Glomerular visceral epithelial cell (primary cell): Measurements from ENCODE around the gene PMPCA.

Source experiments
- DNase-seq: peaks from one replicate; pipeline ENCODE4 v3.0.0-alpha.2; 2016; ENCODE audit errors: extremely low spot score

PMPCA gene

DNA sequence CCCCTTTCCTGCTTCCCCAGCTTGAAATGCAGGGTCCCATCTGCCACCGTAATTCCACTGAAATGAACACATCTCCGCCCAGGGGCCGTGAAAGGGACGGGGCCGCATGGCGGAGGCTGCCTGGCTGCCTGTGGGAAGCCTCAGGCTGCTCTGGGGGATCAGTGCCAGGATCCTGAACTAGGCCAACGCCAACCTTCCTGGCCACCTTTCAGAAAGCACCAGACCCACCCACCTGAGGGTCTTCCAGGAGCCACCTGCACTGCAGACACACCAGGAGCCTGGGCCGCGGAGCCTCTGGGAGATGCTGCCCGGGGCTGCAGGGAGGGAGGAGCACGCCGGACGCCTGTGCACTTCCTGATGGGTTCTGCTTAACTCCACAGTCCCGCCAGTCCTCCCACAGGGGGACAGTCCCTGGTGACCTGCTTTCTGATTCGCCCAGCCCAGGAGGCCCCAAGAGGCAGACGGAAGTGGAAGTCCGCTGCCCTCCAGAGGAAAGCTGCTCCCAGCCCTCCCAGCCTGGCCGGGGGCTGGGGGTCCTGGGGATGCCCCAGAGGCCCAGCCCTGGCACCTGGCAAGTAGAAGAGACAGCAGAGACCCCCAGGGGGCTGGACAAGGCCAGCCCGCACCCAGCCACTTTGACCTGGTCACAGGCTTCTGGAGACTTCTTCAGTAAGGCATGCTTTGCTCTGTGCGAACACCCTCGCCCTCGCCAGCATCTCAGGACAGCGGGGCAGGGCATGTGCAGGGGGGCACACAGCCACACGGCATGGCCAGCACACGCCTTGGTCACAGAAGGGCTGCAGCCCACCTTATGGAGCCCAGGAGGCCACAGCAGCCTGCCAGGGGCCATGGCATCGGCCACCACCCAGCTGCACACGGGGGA lies 36.9 kb upstream of the PMPCA start, which contains the start of gene CARD9:
Gene CARD9, minus strand, starts transcription at position 370 of the 883 bp plus-strand sequence. CDS start 1,591 bp downstream, outside the sequence.
- DNase-seq, result no peak

DNA sequence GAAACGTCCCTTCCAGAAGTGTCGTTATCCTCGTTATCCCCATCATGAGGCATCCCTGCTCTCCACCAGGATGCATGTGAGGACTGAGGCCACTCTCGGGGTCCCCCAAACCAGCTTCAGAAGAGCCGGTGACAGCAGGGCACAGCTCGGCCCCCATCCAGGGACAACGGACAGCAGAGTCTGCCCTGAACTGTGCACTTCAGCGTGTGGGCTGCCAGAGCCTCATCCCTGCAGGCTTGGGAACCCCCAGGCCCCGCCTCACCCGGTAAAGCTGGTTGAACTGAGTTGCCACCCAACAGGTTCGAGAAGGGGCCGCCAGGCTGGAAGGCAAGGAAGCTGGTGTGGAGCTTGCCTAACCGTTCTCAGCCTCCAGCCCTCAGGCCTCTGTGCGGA lies 36.3 kb upstream of the PMPCA start:
- DNase-seq, result no peak

DNA sequence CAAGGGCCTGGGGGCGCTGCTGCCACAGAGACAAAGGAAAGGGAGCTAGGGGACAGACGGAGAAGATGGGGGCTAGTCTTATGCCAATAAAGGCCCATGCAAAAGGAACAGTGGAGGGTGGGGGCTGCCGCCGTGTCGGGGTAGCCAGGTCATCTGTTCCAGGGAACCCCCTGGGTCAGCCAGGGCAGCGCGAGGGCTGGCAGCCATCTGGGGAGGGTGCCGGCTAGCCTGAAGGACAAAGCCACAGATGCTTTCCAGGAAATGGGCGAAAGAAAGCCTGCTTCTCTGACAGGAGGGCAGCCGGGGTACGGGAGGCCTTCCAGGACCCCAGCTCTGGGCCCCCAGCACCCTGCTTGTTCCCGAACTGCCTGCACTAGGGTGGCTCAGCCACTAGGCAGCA lies 35.4 kb upstream of the PMPCA start:
- no peak for DNase-seq

DNA sequence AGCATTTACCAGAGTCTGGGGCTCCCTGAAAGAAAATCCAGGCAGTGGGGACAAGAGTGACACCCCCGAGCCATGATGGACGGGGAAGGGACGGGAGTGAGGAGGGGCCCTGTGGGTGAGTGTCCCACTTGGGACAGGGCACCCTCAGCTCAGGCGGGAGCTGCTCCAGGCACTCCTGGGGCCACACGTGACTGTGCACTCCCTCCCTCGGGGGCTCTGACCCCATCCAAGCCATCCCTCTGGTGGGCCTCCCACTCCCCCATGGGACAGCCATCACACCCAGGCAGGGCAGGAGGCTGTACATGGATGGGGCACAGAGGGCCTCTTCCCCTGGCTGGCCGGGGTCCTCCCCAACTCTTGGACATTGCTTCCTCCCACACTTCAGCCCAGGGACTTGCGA lies 34.0 kb upstream of the PMPCA start:
- no peak for DNase-seq

DNA sequence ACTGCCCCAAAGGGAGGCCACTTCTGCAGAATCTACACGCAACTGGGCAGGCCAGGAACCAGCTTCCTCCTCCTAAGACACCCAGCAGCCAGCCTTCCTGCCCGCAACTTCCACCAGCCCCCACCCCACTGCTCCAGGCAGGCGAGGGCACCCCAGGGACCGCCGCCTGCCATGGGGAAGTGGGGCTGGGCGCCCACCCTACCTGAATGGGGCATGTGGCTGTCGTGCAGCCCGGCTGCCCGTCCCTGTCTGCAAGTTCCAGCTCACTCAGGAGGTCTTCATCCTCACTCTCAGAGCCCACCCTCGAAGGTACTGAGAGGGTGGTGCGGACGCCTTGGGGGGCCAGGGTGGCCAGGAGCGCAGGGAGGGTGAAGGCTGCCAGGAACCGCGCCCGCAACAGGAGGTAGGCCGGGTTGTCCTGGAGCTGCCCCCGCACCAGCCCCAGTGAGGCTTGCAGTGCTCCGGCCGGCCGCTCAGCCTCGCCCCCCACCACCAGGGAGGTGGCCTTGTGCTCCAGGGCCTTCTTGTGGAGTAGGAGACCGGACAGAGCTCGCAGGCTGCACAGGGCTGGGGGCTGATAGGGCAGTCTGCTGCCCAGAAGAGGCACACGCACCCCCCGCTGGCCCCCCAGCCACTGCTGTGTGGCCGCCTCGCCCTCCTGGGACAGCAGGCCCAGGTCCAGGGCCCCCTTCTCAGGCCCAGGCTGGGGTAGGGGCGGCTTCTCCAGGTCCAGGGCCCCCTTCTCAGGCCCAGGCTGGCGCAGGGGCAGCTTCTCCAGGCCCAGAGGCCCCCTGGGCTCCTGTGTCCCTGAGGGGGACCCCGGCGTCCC lies 32.9 kb upstream of the PMPCA start:
- DNase-seq, result no peak

DNA sequence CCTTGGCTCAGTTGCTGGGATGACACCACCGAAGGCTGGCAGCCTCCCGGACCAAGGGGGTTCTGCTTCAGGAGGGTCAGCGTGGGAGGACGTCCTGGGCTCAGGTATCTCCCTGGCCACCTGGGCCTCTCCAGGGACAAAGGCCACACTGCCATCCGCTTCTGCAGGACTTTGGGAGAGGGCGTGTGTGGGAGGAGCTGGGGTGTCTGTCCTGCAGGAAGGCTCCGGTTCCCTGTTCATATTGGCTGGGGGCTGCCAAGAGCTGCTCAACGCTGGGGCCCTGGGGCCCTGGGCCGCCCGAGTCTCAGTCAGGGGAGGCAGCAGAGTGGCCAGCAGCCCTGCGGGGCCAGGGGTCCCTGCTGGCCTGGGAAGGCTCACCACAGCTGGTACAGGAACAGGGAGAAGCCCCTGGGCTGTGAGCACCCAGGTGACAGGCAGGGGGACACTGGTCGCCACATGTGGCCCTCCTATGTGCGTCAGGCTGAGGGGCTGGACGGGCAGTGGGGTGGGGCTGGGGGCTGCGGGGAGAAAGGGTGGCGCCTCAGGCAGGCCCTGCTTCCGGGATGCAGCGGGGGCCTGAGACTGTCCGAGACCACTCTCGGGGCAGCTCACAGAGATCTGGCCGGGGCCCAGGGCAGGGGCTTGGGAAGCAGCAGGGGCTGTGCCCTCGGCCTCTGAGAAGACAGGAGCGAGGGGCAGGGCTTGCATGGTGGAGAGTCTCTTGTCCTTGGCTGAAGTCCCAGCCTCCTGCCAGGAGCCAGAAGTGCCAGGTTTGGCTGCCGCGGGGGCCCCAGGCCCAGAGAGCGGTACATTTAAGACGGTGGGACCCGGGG lies 32.1 kb upstream of the PMPCA start:
- no peak for DNase-seq

DNA sequence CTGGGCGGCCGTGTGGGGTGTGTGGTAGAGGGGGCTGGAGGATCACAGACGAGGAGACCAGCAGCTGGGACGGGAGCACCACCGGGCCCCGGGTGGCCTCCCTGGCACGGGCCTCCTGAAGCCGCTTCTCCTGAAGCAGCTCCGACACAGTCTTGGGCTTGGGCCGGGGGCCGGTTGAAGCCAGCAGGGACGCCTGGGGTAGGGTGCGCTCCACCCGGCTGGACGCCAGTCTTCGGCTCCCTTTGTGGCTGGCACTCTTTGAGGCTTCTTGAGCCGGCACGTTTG lies 31.5 kb upstream of the PMPCA start:
- DNase-seq, result no peak

DNA sequence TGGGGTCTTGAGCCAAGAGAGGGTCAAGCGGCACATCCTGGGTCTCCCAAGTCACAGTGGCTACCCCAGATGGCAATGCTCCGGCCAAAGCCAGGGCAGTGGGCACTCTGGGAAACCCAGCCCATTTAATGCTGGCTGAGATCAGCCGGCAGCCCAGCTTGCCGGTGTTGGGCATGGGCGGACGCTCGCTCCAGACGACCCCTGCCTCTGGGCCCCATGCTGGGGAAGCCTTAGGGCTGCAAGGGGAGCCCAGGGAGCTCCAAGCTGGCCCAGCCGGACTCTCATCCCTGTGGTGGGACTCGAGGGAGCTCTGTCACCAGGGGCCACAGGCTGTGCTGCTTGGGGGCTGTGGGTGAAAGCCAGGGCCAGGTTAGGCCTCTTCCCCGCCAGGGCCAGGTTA lies 31.1 kb upstream of the PMPCA start:
- DNase-seq, result no peak

DNA sequence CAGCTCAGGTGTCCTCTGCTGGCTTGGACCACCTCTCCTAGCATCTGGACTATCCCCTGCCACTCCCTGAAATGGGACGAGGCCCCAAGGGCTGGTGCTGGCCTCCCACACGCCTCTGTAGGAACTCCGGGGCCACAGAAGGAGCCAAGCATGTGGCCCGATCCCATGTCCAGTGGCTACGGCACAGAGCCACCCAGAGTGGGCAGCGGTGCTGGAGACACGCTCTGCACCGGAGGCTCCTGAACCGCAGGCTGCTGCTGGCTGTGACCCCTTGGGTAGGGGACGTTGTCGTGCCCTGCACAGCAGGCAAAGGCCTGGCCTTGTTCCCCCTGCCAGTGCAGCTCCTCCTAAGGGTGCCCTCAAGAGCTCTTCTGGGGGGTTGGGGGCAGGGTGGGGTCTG lies 30.6 kb upstream of the PMPCA start:
- no peak for DNase-seq

DNA sequence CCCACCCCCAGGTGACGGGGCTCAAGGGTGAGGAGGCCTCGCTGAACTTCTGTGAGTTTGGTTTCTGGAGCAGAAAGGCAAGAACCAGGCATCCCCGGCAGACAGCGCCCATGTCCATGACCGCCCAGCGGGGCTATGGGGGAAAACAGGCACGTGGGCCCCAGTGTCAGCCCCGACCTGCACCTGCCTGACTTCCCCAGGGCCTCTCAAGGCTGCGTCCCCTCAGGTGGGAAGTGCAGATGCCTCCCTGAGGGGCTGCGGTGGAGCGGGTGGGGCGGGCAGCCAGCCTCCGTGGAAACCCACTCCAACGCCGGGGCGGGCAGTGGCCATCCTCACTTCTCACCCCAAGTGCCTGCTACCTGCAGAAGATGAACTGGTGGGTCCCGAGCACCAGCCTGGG lies 30.1 kb upstream of the PMPCA start:
- DNase-seq, result no peak

DNA sequence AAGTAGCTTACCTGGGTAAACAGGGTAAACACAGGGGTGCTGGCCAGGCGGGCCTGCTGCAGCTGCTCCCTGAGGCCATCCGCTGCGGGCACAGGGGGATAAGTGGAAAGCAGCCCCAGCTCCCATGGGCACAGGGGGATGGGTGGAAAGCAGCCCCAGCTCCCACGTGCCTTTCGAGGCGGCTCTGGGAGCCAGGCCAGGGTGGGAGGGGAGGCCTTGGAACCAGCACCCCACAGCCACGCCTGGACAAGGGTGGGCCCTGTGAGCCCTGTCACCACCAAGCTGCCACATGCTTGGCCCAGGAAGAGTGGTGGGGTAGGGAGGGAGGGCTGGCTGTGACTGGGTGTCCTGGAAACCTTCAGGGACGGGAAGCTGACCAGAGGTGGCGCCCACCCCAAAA lies 29.1 kb upstream of the PMPCA start:
- no peak for DNase-seq

DNA sequence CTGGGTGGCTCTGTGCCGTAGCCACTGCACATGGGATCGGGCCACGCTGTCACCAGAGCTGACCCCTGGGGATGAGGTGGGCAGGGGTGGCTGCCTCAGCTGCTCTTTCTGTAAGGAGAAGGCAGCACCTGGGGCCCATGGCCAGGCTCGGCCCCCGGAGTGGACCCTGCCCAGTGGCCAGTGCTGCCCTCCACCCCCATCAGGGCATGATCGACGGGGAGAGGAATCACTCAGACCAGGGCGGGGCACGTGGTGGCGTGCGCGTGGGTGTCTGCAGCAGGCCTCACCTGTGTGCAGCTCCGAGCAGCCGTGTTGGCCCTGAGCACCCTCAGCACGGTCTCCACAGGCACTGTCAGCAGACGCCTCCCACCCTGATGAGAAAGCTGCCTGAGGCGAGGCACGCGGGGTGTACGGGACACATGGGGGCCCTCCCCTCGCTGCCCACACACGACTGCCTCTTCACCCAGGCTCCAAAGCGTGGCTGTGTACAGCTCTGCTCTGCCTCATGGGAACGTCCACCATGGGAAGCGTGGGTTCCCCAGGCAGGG lies 28.4 kb upstream of the PMPCA start:
- DNase-seq, result no peak

DNA sequence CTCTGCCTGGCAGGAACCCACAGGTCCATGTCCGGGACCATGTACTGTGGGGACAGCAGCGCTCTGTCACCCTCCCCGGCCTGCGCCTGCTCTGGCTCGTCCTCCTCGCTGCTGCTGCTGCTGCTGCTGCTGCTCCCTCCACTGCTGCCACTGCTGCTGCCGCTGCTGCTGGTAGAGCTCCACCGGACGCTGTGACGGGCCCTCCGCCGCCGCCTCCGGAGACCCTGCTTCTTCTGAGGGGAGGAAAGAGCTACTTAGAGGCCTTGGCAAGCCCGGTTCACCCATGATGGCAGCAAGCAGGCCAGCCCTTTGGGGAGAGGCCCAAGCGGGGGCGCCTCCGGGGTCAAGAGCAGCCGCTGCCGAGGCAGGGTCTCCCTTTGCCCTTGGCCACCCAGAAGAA lies 27.0 kb upstream of the PMPCA start:
- DNase-seq, result no peak

DNA sequence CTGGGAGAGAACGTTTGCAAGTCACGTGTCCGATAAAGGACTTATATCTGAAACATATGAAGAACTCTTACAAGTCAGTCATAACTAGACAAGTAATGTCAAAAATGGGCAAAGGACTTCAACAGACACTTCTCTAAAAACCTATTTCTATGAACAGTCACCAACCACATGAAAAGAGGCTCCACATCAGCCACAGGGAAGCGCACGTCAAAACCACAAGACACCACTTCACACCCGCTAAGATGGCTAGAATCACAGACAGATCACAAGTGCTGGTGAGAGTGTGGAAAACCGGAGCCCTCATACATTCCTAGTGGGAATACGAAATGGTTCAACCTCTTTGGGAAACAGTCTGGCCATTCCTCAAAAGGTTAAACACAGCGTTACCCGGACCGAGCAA lies 25.4 kb upstream of the PMPCA start:
- no peak for DNase-seq

DNA sequence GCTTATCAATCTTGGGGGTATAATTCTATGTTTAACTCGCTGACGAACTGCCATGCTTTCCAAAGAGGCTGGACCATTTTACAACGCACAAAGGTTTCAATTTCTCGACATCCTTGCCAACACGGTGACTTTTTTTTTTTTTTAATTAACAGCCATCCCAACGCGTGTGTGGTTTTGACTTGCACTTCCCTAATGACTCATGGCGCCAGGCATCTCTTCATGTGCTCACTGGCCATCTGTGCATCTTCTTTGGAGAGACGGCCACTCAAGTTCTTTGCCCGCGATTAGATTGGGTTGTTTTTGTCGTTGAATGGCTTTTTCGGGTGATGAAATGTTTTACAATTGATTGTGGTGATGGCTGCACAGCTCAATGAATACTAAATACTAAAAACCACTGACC lies 24.4 kb upstream of the PMPCA start:
- no peak for DNase-seq

DNA sequence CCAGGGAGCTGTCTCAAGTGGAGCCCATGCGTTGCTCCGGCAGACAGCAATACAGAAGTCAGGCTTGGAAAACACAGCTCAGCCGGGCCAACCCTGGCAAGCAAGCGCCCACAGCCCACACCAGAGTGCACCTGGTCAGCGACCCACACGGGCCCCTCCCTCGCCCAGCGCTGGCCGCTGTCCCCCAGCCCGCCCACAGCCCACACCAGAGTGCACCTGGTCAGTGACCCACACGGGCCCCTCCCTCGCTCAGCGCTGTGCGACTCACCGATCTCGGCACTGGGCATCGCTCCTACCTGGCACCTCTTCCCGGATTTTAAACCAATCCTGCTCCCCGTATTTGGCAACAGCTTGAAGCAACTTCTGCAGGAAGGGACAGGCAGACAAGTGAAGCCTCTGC lies 23.2 kb upstream of the PMPCA start:
- DNase-seq, result no peak

DNA sequence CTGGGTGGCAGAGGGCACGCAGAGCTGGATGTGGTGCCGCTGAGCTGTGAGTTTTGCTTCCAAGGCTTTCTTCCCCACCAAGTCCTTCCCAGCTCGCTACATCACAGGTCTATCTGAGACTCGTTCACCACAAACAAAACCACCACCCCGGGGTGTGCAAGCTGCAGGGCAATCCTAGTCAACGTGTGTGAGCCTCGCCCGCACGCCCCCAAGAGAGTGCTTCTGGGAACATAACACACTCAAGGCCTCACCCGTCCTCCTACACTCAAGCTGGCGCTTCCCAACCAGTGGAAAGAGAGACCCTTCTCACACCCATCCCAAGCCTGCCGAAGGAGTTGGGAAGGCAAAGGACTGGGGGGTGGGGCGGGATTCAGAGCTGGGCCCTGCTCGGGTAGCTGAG lies 21.1 kb upstream of the PMPCA start:
- DNase-seq, result no peak

DNA sequence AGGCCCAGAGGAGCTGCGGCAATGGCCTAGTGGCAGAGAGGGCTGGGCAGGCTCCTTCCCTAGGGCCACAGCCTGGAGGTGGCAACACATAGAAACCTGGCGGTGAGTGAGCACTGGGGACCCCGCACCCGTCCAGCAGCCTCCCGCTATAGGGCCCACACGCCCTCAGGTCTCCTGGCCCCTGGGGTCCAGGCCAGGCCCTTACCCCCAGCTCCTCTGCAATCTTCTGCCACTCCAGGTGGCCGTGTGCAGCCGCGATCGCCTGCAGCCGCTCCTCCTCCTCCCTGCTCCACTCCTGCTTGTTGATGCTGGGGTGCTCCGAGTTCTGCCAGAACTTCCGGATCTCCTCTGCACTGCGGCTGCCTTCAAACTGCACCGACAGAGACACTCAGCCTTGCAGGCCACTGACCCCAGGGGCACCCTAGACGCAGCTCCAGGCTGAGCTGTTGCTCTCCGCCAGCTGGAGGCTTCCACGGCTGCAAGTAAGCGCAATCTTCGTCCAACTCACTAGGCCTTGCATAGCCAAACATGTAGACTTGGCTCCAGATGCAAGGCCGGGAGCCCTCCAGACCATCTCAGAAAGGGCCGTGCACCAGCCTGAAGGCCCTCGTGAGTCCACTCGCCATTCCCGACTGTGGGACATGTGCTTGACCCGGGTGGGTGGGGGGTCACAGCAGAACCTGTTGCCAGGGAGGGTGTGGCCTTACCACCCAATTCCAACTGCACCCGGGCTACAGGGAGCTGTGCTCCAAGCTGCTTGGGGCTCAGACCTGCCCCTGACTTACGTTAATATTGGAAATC lies 18.5 kb upstream of the PMPCA start:
- no peak for DNase-seq

DNA sequence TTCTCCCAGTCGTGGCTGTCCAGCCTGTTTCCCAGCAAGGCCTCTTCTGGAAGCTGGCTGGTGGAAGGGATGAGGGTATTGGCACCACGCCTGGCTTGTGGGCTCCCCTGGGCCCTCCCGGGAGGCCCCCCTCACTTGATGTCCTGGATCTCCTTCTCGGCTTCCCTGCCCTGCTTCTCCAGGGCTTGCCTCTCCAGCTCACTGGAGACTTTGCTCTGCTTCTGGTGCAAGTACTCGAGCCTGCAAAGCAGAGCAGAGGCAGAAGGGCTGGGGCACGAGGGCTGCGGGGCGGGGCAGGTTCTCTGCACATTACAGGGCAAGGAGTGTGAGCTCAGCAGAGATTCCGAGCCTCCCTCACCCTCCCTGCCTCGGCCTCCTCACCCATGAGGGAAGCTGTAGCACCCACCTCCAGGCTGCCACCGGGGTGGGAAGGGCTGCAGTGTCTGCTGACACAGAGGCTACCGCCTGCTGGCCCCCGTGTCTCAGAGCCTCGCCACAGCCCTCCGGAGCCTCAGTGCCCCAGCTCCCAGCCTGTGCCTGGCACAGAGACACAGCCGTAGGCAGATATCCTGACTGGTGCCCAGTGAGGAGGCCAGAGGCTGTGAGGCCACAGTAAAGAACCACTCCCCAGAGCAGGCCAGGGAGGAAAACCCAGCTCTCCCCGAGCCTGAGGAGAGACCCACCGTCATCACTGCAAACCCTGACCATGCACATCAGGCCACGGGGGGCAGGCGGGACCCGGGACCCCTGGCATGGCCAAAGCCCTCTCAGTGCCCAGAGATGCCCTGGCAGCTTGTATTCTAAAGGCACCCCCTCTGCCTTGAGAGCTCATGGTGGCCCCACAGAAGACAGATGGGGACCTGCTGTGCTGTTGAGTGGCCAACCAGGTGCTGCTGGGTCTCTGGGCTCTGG lies 17.7 kb upstream of the PMPCA start:
- DNase-seq, result no peak

DNA sequence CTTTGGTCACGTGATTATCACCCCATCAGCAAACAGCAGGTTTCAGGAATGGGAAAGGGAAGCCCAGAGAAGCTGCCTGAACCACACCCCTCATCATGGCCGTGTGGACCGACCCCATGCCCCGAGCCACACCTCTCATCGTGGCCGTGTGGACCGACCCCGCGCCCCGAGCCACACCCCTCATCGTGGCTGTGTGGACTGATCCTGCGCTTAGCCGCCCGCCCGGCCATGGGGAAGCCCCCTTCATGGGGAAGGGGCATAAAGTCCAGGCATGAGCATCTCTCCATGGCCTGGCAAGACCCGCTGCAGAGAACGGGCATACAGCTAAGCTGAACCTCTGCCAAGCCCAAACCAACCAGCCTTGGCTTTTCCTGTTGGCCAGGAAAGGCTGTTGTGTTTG lies 16.9 kb upstream of the PMPCA start:
- no peak for DNase-seq
